Activated T-cell treated with anti-CD3 and anti-CD28 coated beads for 48 hours (primary cell): Measurements from ENCODE around the gene HCK.

Experiments used
- DNase-seq: peaks from one replicate; pipeline ENCODE4 v3.0.0-alpha.2; 2020; ENCODE audit warnings: low read depth

The HCK gene

GRCh38 chr20:32052090-32052777 lies at the start of gene HCK:
HCK (plus strand) TSS chr20:32052242.
- no peak for DNase-seq

GRCh38 chr20:32003325-32003724 lies 48.7 kb upstream of the HCK start:
- DNase-seq, result no peak

DNA sequence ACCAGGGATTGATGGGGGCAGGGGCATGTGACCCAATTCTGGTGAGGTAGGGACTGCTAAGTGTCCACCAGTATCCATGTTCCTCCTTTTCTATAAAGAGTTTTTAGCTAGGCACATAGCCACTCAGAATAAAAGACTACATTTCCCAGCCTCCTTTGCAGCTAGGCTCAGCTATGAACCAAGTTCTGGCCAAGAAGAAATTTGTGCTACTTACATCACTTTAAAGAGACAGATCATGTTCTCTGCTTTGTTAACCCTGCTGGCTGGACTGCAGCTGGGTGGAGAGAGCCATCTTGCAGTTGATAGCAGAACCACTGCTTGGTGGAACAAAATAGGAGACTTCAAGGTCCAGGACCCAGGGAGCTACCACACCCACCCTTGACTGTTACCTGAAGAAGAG lies 47.1 kb upstream of the HCK start:
- DNase-seq, result no peak

DNA sequence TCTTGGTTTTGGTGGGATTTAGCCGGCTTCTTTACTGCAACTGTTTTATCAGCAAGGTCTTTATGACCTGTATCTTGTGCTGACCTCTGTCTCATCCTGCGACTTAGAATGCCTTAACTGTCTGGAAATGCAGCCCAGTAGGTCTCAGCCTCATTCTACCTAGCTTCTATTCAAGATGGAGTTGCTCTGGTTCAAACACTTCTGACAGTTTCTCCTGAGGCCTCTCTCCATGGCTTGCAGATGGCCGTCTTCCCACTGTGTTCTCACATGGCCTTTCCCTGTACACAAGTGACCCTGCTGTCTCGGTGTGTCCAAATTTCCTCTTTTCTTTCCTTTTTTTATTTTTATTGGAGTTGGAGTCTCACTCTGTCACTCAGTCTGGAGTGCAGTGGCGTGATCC lies 46.0 kb upstream of the HCK start:
- no peak for DNase-seq

GRCh38 chr20:32006841-32007786 lies 44.9 kb upstream of the HCK start:
- DNase-seq, result no peak

DNA sequence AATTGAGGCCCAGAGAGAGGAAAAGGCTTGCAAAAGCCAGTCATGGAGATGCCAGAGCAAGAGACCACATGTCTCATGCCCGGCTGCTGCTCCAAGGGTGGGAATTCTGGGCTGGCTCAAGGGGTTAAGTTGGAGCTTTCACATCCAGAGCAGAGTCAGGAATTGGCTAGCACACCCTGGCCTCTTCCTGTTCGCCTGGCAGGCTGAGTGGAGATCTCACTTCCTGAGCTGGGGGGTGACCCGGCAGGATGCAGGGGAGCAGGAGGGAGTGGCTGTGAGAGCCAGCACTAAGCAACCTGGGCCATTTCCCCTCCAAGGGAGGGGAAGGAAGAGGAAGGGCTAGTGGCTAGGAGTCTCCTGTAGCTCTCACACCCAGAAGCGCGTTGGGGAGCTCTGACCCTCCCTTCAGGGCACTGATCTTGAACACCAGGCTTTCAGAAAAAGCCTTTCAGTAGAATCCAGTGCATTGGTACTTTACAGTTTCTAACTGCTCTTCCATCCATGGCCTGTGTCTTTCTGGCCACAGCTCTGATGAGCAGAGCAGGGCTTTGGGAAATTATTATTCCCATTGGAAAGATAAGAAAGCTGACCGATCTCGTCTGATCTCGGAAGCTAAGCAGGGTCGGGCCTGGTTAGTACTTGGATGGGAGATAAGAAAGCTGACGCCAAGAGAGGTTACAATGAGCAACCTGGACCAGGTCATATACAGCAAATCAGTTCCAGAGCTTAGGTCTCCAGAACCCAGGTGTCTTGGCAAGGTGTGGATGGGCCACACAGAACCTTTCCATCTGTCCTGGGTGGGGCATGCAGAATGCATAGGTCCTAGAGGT lies 44.0 kb upstream of the HCK start:
- DNase-seq, result no peak

DNA sequence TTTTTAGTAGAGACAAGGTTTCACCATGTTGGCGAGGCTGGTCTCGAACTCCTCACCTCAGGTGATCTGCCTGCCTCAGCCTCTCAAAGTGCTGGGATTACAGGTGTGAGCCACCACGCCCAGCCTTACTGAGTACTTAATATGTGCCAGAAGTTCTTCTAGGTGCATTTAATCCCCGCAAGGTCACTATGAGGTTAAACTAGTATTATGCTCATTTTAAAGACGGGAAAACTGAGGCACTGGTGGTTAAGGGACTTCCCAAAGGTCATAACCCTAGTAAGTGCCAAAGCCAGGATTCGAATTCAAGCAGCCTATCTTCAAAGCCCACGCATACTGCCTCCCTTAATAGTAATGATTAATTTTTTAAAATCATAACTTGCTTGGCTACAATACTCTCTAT lies 42.5 kb upstream of the HCK start:
- no peak for DNase-seq

- DNase-seq, result no peak
Measured at GRCh38 chr20:32010101-32010500, 41.9 kb upstream of the HCK start, which contains the start of gene CCM2L. CCM2L (plus strand) TSS chr20:32010438; CDS start chr20:32010455, 17 bp downstream.

DNA sequence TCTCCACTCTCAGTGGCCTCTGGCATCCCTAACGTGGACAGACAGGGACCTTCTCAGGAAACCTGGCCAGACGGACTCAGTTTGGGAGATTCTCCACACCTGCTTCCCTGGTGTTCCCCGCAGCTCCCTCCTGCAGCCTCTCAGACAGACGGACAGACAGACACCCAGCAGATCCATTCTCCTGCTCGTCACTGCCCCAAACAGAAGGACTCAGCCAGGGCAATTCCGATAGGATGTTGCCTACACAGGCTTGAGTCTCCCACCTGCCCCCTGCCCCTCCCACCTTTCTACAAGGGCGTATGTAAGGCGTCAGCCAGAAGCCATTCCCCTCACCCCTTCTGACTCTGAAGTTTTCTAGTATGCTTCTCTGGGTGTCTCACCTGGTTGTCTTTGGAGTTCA lies 41.4 kb upstream of the HCK start:
- no peak for DNase-seq

DNA sequence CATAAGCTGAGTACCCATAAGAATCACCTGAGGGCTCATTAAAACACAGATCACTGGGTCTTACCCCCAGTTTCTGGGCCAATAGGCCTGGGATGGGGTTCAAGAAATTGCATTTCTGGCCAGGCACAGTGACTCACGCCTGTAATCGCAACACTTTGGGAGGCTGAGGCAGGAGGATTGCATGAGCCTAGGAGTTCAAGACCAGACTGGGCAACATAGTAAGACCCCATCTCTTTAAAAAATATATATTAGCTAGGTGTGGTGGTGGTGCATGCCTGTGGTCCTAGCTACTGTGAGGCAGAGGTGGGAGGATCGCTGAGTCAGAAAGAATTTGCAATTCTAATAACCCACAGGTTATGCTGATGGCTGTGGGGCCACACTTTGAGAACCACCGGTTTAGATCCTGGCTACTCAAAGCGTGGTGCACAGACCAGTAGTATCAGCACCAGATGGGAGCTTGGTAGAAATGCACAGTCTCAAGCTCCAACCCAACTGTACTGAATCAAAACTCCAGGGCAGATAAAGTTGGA lies 39.8 kb upstream of the HCK start:
- no peak for DNase-seq

DNA sequence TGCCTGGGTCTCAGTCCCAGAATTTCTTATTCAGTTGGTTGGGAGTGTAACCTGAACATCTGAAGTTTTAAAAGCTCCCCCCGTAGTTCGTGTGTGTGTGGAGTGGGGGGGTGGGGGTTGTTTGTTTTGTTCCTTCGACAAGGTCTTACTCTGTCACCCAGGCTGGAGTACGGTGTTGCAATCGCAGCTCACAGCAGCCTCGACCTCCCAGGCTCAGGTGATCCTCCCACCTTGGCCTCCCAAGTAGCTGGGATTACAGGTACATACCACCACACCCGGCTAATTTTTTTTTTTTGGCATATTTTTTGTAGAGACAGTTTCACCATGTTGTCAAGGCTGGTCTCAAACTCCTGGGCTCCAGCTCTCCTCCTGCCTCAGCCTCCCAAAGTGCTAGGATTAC lies 38.7 kb upstream of the HCK start:
- DNase-seq, result no peak

- peak; percentile 10 for DNase-seq
Measured at GRCh38 chr20:32017711-32018251, 34.3 kb upstream of the HCK start.

GRCh38 chr20:32018269-32019155 lies 33.5 kb upstream of the HCK start:
- DNase-seq, result peak; percentile 40

- no peak for DNase-seq
Measured at GRCh38 chr20:32019156-32019510, 32.9 kb upstream of the HCK start.

DNA sequence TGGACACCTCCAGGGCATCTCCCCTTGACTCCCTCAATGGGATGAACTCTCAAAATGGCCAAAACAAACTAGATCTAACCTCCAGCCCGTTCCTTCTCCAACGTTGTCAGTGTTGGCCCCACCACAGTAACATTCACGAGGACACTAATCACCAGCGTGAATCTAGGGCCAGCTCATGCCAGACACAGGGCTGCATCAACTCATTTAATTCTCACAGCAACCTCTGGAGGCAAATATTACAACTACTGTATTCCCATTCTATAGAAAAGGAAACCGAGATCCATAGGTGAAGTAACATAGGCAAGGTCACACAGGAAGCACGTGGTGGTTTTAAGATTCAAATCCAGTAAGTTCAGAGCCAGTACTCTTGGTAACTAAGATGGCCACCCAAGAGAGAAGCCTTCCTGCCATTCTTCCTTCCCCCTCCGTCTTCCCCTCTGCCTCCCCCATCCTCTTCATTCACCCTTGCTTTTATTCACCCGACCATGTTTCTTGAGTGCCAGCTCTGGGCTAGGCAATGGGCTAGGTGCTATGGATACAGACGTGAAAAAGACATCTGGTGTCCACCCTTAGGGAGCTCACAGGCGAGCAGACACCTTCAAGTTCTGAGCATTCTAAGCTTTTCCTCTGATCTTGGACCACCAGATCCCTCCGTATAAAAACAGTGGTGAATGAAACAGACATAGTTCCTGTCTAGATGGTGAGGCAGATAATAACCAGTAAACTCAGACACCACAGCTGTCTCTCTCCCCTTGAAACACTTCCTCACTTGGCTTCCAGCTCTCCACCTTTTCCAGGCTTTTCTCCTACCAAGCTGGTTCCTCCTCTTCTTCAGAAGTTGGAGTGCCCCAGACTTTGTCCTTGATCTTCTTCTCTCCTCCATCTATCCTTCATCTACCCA lies 32.2 kb upstream of the HCK start:
- DNase-seq, result no peak

GRCh38 chr20:32021091-32021490 lies 31.0 kb upstream of the HCK start:
- DNase-seq, result no peak

GRCh38 chr20:32024683-32025295 lies 27.3 kb upstream of the HCK start:
- no peak for DNase-seq

GRCh38 chr20:32027643-32028042 lies 24.4 kb upstream of the HCK start:
- no peak for DNase-seq

DNA sequence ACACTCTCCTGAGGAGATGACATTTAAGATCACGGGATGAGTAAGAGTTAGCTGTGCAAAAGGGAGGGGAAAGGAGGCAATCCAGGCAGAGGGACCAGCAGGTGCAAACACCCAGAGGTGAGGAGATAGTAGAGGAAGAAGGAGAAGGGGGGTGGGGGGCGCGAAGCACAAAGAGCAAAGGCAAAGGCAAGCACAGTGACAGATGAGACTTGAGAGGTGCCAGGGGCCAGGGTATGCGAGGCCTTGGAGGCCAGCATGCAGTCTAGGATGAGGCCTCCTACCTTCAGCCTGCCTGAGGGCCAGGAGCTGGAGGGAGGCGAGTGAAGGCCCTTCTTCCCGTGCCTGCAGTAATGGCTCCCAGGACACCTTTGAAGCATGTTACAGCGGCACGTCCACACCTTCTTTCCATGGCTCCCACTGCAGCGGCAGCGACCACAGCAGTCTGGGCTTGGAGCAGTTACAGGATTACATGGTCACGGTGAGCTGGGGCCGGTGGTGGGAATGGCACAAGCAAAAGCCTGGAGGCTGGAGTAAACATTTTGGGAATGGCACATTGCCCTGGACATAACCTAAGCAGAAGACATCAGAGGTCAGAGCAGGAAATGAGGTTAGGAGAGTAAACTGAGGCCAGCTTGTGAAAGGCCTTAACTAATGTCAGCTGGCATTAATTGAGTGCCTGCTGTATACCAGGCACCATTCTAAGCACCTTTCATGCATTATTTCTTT lies 23.2 kb upstream of the HCK start:
- no peak for DNase-seq
